DOHH2 (cell line): ENCODE measurements around the gene TRAPPC14.
"Not testable (repeated sequence)": the region's sequence is repeated elsewhere in the genome, so short reads cannot be mapped to it uniquely, and the experiment has no call there.

Experiments used
- CTCF ChIP-seq: fragments of 200-600 bp; sonication (generic); IDR thresholded peaks from one replicate; pipeline ENCODE4 v1.5.1; 2014; ENCODE audit warnings: antibody characterized with exemption, mild to moderate bottlenecking, low read depth, low read length; ENCODE audit not compliant: poor library complexity, severe bottlenecking
- EZH2phosphoT487 ChIP-seq: fragments of 200-600 bp; sonication (generic); IDR thresholded peaks from 2 replicates; pipeline ENCODE4 v1.6.1; 2017; ENCODE audit warnings: borderline replicate concordance, mild to moderate bottlenecking, antibody characterized with exemption, low read length, moderate library complexity, mixed read lengths

GRCh38 chr7:100183090-100183489 is 24.6 kb upstream of the TRAPPC14 start:
- TF ChIP-seq CTCF, EZH2phosphoT487: not testable (repeated sequence)
